MG63 (cell line): ENCODE measurements around the gene ARHGAP26. TPM values are rescaled to one million over a fixed set of nuclear protein-coding genes. Genes with fewer than 3 reads are reported as not detected.

Experiments used
- DNase-seq: peaks from one replicate; pipeline ENCODE4 v3.0.0-alpha.2; 2020
- H3K27me3 ChIP-seq: fragments of 250-450 bp; sonication (Bioruptor Pico); 2 replicates; pipeline ENCODE4 v1.5.1; 2020; ENCODE audit warnings: mild to moderate bottlenecking, moderate library complexity
- H3K36me3 ChIP-seq: fragments of 250-450 bp; sonication (Bioruptor Pico); 2 replicates; pipeline ENCODE4 v1.5.1; 2020; ENCODE audit warnings: mild to moderate bottlenecking, moderate library complexity
- H3K4me3 ChIP-seq: fragments of 250-450 bp; sonication (Bioruptor Pico); 2 replicates; pipeline ENCODE4 v1.5.1; 2020; ENCODE audit warnings: mild to moderate bottlenecking, moderate library complexity
- H3K9me3 ChIP-seq: fragments of 250-450 bp; sonication (Bioruptor Pico); 2 replicates; pipeline ENCODE4 v1.5.1; 2020; ENCODE audit warnings: mild to moderate bottlenecking, moderate library complexity
- total RNA-seq: library from RNA; depleted of rRNA; stranded (reverse); fragments of >200 nt; shearing (Covaris generic); gene quantifications from 2 replicates; pipeline ENCODE4 v1.2.3, GENCODE V29; 2014; ENCODE audit warnings: low replicate concordance

ARHGAP26 gene
- total RNA-seq, 1 experiment from 2014 or later = 1.3 TPM

DNA sequence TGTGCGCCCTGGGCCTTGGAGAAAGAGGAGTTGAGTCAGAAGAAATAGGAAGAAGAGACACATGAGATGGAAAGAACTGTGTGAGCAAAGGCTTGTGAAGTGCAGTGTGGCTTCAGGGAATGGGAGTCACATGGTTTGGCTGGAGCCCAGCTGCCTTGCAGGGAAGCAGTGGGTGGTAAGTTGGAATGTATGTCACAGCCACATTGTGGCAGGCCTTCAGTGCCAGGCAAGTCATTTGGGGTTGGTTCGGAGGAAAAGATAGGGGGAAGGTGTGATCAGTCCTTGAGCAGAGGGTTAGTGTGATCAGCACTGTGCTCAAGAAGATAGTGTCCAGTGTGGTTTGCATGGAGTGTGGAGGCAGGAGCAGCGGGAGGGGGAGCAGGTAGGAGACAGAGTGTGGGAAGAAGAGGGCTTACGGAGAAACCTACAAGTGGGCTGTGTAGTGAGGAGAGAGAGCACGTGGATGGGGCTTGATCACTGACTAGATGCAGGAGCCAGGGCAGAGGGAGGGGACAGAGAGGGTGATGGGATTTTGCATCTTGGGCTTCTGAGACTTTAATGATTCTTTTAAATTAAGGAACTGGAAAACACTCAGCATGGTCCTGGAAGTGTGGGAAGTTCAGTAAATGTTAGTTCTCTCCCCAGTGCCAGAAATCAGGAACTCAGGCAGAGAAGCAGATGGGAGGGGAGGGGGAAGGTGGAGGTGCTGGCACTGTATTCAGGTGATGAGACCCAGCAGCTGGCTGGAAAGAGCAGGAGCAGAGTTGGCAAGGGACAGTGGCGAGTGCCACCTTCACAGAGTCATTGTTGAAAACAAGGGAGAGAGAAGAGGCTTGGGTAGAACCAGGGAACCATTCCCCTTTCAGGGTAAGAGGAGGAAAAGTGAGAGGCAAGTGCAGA is 46.6 kb downstream of the ARHGAP26 start:
- no peaks in the 10 kb centered on the region for H3K27me3 ChIP-seq
- peak; percentile 58 for DNase-seq
- H3K4me3 ChIP-seq = no peak overlapping the region
- no peaks in the 10 kb centered on the region for H3K36me3 ChIP-seq
- H3K9me3 ChIP-seq = no peaks in the 10 kb centered on the region

DNA sequence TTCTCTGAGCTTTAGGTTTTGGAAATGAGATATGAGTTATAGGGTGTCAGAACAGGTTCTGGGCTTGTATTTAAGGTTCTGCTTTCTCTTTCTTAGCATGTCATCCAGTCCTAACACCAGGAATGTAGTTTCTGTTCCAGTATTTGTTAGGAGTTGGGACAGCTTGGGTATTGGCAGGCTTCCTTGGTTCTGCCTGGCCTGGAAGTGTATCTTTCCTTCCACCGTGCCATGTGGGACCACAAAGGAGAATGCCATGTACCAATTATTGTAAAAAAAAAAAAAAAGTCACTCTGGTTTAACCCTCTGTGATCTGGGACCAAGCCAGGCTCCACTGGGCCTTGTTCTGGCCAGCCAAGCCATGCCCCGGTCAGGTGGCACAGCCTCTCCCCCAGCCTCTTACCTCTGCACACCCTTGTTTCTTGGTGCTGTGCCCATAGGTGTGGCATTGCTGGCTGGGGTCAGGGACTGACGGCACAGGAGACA is 47.8 kb downstream of the ARHGAP26 start:
- peak; percentile 73 for DNase-seq
- Histone ChIP-seq H3K4me3 (no peak overlapping the region), H3K27me3 (no peaks in the 10 kb centered on the region), H3K9me3 (no peaks in the 10 kb centered on the region), H3K36me3 (no peaks in the 10 kb centered on the region)

DNA sequence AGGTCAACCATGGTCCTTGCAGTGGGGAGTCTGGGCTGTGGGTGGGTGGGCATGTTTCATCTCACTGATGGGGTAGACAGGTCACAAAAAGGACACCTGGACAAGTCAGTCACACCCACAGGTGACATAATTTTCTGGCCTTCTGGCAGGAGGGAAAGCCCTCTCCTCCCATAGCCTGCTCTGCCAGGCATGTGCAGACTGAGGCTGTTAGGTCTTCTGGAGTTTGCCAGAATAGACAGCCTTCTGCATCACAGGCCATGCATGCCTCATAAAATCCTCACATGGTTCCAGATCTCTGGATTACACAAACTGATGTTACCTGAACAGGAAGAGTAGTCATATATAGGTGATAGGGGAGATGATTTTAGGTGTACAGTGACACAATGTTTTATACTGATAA is 49.1 kb downstream of the ARHGAP26 start:
- Histone ChIP-seq H3K36me3 (no peaks in the 10 kb centered on the region), H3K4me3 (no peak overlapping the region), H3K9me3 (no peaks in the 10 kb centered on the region), H3K27me3 (no peaks in the 10 kb centered on the region)
- DNase-seq = no peak

DNA sequence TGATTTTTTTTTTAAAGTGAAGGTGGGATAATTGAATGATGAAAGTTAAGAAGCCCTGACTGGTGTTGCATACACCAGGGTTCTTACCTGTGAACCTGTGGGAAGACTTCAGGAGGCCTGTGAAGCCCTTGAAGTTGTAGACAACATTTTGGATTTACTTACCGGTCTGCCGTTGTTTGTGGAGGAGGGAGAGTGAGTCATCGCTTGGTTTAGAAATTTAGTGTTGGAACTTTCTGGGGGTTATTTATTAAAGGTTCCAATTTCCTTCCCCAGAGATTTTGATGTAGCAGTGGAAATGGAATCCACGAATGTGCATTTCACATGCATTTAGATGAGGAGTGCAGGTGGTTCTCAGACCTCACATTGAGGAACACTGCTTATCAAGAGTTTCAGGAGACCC is 49.6 kb downstream of the ARHGAP26 start:
- Histone ChIP-seq H3K36me3 (no peaks in the 10 kb centered on the region), H3K4me3 (no peak overlapping the region), H3K9me3 (no peaks in the 10 kb centered on the region), H3K27me3 (no peaks in the 10 kb centered on the region)
- no peak for DNase-seq

DNA sequence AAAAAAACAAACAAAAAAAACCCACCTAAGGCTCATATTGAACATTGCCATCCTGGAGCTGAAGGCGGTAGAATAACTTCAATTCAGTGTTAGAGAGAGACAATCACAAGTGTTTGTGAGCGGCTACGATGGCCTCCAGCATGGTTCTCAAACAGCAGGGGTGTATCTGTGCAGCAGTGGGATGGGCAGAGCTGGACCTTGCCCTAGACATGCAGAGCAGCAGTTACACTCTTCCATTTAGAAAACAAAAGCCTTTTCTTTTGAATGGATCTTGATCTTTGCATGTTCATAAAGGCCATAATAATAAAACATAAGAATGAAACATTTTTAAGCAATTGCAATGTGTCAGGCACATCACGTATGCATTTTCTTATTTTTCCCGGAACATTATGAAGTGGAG is 50.3 kb downstream of the ARHGAP26 start:
- no peak overlapping the region for H3K4me3 ChIP-seq

DNA sequence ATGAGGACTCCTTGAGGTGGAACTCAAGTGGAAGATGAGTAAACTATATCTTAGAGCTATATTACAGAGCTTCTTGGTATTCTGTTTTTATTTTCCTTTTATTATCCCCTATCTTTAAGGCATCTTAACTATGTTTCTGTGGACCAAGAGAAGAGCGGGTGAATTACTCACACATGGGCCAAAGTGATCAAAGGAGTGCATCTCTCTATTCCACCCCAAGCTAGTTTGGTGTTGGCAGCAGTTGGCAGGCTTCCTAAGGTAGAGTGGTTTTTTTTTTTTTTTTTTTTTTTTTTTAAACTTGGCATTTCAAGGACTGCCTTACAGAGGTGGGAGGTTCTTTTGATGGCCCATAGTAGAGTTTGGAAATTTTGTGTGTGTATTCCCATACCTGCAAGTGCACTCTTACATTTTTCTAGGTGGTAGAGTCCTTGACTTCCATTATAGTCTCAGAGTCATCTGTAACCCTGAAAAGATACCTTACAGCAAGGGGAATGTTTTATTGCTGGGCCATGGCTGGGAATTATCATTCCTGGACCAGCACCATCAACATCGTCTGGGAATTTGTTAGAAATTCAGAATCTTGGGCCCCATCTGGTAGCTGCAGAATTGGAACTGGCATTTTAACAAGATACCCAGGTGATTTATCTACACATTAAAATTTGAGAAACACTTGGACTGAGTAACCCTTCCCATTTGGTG is 51.0 kb downstream of the ARHGAP26 start:
- Histone ChIP-seq H3K36me3 (no peaks in the 10 kb centered on the region), H3K4me3 (no peak overlapping the region), H3K9me3 (no peaks in the 10 kb centered on the region), H3K27me3 (no peaks in the 10 kb centered on the region)
- no peak for DNase-seq

More for the DNA sequence above, 50.3 kb downstream of the ARHGAP26 start:
- no peaks in the 10 kb centered on the region for H3K9me3 ChIP-seq
- no peak for DNase-seq
- H3K27me3 ChIP-seq = no peaks in the 10 kb centered on the region
- no peaks in the 10 kb centered on the region for H3K36me3 ChIP-seq

DNA sequence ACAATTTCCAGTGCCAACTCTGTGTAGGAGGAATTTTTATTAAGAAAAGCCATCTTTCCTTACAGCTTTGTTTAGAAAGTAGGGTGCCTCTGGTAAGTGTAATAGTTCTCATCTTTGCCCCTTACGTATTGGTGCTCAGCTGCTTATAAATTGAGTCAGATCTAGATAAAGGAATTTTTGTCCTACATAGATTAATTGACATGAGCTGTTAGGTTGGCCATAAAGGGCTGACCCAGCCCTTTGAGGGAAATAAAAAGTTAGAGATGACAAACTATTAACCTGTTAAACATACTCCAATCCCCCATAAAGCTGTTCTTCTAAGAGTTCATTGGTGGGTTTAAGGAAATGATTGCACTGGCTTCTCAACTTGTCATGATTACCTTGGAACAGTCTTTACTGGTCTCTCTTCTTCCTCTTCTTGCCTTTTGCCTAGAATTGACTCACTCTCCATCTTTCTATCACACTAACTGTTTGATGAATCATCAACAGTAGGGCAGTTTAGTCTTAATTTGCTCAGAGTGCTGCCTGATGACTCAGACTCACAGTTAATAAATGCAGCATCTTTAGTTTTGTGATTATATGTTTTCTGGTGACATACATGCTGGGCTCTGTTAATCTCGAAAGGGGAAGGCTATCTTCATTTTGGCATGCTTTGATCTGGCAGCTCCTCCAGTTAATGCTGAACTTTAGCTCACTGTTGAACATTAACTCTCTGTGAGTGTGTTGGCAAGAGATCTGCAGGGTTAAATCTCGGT is 51.7 kb downstream of the ARHGAP26 start:
- Histone ChIP-seq H3K36me3 (no peaks in the 10 kb centered on the region), H3K27me3 (no peaks in the 10 kb centered on the region), H3K4me3 (no peak overlapping the region), H3K9me3 (no peaks in the 10 kb centered on the region)
- peak; percentile 76 for DNase-seq

DNA sequence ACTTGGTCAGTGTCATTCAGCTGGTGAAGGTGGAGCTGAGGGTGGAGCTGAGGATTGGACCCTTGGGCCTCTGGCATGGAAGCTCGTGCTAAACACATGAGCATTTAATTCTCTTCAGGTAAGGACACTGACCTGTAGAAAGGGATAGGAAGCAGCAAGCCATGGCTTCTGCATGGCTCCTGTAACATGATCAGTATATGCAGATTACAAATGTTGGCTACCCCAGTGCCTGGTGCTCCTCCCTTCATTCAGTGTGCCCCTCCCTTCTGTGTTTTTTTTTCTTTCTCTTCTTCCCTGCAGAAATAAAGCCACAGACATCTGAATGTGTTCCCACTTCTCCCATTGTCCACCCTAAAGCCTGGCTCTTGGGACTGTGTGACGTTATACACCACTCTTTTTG is 52.9 kb downstream of the ARHGAP26 start:
- no peaks in the 10 kb centered on the region for H3K36me3 ChIP-seq
- no peak for DNase-seq
- no peak overlapping the region for H3K4me3 ChIP-seq
- H3K27me3 ChIP-seq = no peaks in the 10 kb centered on the region
- H3K9me3 ChIP-seq = no peaks in the 10 kb centered on the region

DNA sequence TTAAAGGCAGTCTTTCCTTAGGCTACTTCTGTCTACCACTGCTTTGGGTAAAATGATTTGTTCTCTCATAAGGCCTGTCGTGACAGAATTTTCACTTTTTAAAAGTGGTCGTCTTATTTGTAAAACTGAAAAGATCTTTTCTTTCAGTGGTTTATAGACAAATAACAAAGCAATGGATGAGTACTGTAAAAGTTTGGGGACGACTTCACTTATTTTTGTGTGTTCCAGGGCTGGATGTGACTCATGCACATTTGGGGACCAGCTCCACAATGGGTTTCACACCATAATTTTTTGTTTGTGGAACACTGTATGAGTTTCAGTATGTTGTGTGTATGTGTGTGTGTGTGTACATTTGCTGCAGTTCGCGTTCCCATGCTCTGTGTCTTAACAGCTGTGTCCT is 53.6 kb downstream of the ARHGAP26 start:
- Histone ChIP-seq H3K27me3 (no peaks in the 10 kb centered on the region), H3K9me3 (no peaks in the 10 kb centered on the region), H3K36me3 (no peaks in the 10 kb centered on the region), H3K4me3 (no peak overlapping the region)
- no peak for DNase-seq

DNA sequence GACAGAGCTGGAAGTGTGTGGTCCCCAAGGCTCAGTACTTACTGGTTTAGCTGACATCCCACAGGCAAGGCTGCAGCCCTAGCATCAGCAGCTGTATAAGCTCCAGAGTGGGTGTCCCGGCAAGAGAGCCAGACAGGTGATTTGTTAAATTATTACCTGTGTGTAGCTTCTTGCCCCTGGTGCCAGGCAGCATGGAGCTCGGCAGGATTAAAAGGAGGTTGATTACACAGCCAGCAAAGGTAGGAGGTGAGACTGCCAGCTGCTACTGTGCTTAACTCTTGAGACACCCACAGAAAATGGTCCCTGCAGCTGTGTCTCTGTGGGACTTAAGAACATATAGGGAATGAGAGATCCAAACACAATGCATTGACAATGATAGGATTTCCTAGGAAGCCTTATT is 54.2 kb downstream of the ARHGAP26 start:
- H3K36me3 ChIP-seq = no peaks in the 10 kb centered on the region
- DNase-seq = no peak
- H3K4me3 ChIP-seq = no peak overlapping the region
- H3K27me3 ChIP-seq = no peaks in the 10 kb centered on the region
- H3K9me3 ChIP-seq = no peaks in the 10 kb centered on the region

DNA sequence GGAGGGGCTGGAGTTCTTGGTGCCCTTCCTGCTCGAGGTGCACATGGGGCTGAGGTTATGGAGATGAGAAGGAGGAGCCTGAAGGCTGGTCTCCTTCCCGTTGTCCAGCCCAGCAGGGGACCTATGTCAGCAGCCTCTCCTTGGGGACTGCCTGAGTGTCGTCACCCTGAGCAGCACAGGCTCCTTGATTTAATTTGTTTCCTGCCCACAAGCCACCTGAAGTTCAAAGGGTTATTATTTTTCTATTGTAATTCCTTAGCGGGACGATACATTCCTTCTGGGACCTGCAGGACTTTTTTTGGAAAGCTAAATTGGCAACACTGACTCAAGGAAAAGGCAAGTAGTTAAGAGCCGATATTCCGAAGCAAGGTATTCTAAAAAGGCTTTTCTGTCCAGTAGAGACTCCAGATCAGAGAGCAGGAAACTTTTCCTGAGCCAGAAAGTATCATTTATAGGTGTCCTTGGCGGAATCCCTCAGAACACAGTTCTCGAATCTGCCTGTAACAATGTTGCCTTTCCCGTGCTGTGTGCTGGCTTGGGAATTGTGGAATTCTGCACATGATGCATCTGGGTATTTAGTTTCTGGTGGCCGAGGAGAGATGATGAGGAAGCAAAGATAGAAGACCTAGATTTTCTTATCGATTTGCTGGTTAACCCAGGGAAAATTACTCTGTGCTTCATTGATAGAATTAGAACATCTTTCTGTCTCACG is 55.4 kb downstream of the ARHGAP26 start:
- DNase-seq = no peak
- H3K4me3 ChIP-seq = no peak overlapping the region
- no peaks in the 10 kb centered on the region for H3K9me3 ChIP-seq
- no peaks in the 10 kb centered on the region for H3K27me3 ChIP-seq
- H3K36me3 ChIP-seq = no peaks in the 10 kb centered on the region

DNA sequence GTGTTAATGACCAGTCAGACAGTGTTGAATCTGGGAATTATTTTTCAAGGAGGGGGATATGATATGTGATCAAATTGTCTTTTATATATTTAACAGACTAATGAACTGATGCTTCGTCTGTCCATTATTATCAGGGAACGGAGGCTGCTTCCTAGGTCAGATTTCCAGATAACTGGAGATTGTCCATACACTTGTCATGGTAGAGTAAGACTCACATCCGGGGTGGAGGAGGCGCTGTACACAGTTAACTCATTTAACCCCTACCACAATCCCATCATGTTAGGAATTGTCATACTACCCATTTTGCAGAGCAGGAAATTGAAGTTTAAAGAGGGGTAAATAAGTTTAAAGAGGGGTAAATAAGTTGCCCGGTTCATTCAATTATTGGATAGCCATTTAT is 55.9 kb downstream of the ARHGAP26 start:
- H3K36me3 ChIP-seq = no peaks in the 10 kb centered on the region
- H3K9me3 ChIP-seq = no peaks in the 10 kb centered on the region
- H3K4me3 ChIP-seq = no peak overlapping the region
- H3K27me3 ChIP-seq = no peaks in the 10 kb centered on the region
- DNase-seq = no peak

DNA sequence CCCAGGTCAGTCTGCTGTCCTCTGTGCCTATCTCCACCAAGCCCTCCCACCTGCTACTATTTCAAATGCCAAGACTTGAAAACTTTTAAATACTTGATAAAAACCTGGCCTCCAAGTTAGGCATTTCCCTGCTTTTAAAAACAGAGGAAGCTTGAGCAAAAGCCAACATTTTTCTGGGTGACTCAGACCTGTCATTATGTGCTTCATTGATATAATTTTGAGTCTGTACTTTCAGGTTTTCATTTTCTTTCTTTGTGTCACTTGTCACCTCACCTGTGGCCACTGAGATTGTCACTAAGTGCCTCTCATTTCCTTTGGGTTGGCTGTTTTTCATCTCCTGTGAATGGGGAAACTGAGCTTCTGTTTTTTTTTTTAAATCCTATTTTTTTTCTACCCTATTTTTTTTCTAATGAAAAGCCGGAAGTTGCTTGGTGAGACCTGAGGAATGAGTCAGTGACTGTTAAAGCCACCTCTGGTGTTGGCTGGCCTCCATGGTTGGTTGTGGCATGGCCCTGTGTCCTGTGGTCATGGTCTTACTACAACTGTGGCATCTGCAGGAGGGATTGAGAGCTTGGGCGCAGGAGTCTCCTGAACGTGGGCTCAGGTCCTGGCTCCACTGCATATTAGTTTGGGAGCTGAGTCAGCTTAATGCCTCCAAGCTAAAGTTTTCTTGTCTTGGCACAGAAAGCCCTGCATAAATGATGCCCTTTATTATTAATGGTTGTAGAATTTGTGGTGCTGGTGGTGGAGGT is 56.7 kb downstream of the ARHGAP26 start:
- Histone ChIP-seq H3K36me3 (no peaks in the 10 kb centered on the region), H3K27me3 (no peaks in the 10 kb centered on the region), H3K4me3 (no peak overlapping the region), H3K9me3 (no peaks in the 10 kb centered on the region)
- DNase-seq = peak; percentile 83

DNA sequence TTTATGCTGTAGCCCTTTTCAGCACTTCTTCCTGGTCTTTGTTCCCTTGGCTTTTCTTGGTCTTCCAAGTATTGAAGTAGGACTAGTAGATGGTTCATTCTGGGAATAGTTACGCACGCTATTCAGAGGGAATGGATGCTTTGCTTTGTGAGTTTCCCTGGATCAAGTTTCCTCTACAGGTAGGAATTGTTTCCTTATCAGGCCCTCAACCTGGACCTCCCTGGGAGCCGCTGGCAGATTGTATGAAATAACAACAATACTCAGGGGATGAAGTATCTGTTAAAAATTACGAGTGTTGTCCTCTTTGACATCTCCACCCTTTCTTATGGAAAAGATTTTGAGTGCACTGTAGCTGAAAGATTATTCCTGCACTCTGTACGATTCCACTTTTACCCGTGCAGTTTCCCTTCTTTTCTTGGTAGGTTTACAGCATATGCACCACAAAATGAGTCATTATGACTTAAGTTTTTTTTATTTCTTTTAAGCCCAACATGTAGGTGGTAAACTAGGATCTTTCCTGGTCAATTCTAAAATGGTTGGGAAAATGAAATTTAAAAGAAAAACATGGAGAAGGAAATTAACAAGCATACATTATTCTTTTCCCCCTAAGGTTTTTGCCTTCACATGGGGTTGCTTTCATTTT is 57.9 kb downstream of the ARHGAP26 start:
- Histone ChIP-seq H3K9me3 (no peaks in the 10 kb centered on the region), H3K27me3 (no peaks in the 10 kb centered on the region), H3K4me3 (no peak overlapping the region), H3K36me3 (no peaks in the 10 kb centered on the region)
- DNase-seq = no peak

DNA sequence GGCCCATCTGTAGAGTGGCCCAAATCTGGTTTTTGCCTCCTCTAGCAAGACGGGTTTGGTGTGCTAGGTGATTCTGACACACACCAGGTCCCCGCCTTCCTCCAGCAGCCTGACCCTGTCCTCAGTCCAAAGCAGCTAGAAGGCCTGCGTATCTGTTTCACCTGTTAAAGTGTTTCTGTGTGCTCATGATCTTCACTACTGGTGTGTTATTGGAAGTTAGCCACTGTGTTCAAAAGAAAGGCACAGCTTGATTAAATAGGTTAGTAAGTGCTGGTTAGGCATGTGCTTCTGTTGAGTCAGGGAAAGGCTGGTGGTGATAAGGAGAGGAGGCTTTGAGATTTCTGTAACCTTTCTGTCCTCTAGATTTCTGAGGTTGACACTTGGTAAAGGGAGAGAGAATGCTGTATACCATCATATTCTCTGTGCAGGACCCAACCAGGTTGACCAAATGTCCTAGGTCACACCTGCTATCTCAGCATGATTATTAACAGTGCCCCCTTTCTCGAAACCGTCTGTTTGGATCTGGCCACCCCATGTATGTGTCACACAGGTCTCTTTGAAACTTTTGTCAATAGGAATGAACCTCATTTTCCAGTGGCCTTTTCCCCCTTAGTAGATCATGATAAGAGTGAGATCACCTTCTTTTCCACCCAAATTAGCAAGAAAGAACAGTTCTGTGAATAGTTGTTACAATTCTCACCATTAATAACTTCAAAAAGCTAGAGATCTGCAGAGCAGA is 58.8 kb downstream of the ARHGAP26 start:
- no peak overlapping the region for H3K4me3 ChIP-seq
- DNase-seq = no peak
- H3K27me3 ChIP-seq = no peaks in the 10 kb centered on the region
- no peaks in the 10 kb centered on the region for H3K9me3 ChIP-seq
- no peaks in the 10 kb centered on the region for H3K36me3 ChIP-seq
